ENCODE results near the gene MRAS. TPM values are rescaled to one million over a fixed set of nuclear protein-coding genes. Genes with fewer than 3 reads are reported as not detected.

The MRAS gene
- total RNA-seq, 4 donors from 2014 or later, result 31.8 to 58.1 (median 51.8) TPM

DNA sequence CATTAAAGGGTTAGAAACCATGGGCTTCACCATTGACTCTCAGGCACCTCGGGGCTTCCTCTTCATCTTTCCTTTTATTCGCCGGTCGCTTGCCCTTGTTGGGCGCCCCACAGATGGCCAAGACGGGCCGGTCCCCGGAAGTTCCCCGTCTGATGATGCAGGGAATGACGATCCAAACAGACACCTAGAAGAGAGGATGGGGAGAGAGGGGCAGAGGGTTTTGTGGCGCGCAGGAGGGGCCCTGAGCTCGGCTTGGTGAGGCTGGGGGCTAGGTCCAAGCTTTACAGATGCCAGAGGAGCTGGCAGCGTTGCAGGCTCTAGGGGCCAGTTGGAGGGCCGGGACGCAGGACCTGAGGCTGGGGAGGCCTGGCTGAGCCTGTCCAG, 85.5 kb downstream of the MRAS start:
- peak overlapping the region in 1 of 2 donors; percentile 59 for H3K4me3 ChIP-seq
- peaks cover 61% of the 10 kb centered on the region for H3K27me3 ChIP-seq
- H3K9me3 ChIP-seq, result no peaks in the 10 kb centered on the region
- WGBS, 2 donors (ENCODE audit: low coverage in 1 of 2), result 0 to 63% methylated on average over 1 to 4 of the region's 16 CpGs
- no peak for ATAC-seq
- peaks cover 0 to 28% (median 17%) of the 10 kb centered on the region in 3 donors for H3K4me1 ChIP-seq
- TF ChIP-seq, protein P1, sequence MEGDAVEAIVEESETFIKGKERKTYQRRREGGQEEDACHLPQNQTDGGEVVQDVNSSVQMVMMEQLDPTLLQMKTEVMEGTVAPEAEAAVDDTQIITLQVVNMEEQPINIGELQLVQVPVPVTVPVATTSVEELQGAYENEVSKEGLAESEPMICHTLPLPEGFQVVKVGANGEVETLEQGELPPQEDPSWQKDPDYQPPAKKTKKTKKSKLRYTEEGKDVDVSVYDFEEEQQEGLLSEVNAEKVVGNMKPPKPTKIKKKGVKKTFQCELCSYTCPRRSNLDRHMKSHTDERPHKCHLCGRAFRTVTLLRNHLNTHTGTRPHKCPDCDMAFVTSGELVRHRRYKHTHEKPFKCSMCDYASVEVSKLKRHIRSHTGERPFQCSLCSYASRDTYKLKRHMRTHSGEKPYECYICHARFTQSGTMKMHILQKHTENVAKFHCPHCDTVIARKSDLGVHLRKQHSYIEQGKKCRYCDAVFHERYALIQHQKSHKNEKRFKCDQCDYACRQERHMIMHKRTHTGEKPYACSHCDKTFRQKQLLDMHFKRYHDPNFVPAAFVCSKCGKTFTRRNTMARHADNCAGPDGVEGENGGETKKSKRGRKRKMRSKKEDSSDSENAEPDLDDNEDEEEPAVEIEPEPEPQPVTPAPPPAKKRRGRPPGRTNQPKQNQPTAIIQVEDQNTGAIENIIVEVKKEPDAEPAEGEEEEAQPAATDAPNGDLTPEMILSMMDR (IDR thresholded peaks at IDR 0.05), result no peak
- TF ChIP-seq POLR2A (IDR thresholded peaks at IDR 0.05) (no peak), POLR2AphosphoS5 (IDR thresholded peaks at IDR 0.05) (no peak), EP300 (IDR thresholded peaks at IDR 0.05) (no peak)
- H3K36me3 ChIP-seq, result no peaks in the 10 kb centered on the region
- no peak overlapping the region for H3K27ac ChIP-seq

- ATAC-seq, result peak; percentile 82
- H3K9me3 ChIP-seq, result no peaks in the 10 kb centered on the region
- H3K36me3 ChIP-seq, result no peaks in the 10 kb centered on the region
- TF ChIP-seq EP300 (IDR thresholded peaks at IDR 0.05), result no peak
- no peak for TF ChIP-seq POLR2A (IDR thresholded peaks at IDR 0.05)
- TF ChIP-seq, protein P1 (IDR thresholded peaks at IDR 0.05), result no peak
- TF ChIP-seq POLR2AphosphoS5 (IDR thresholded peaks at IDR 0.05), result no peak
- WGBS, 2 donors (ENCODE audit: low coverage in 1 of 2), result 9% methylated on average over 6 of the region's 54 CpGs; no CpG with 5 or more reads in 1 of the 2 donors
- peak within 1 kb of the TSS; percentile 17 to 59 for H3K4me3 ChIP-seq
- H3K4me1 ChIP-seq, result peaks cover 0 to 28% (median 17%) of the 10 kb centered on the region in 3 donors
- H3K27ac ChIP-seq, result peak within 1 kb of the TSS in 1 of 4 donors; percentile 32
- H3K27me3 ChIP-seq, result peaks cover 61% of the 10 kb centered on the region
Measured at GRCh38 chr3:138434276-138434874, 86.0 kb downstream of the MRAS start, which contains the start of gene ESYT3. Gene ESYT3, plus strand, starts transcription at chr3:138434616. Its CDS starts 183 bp downstream, at chr3:138434799.

DNA sequence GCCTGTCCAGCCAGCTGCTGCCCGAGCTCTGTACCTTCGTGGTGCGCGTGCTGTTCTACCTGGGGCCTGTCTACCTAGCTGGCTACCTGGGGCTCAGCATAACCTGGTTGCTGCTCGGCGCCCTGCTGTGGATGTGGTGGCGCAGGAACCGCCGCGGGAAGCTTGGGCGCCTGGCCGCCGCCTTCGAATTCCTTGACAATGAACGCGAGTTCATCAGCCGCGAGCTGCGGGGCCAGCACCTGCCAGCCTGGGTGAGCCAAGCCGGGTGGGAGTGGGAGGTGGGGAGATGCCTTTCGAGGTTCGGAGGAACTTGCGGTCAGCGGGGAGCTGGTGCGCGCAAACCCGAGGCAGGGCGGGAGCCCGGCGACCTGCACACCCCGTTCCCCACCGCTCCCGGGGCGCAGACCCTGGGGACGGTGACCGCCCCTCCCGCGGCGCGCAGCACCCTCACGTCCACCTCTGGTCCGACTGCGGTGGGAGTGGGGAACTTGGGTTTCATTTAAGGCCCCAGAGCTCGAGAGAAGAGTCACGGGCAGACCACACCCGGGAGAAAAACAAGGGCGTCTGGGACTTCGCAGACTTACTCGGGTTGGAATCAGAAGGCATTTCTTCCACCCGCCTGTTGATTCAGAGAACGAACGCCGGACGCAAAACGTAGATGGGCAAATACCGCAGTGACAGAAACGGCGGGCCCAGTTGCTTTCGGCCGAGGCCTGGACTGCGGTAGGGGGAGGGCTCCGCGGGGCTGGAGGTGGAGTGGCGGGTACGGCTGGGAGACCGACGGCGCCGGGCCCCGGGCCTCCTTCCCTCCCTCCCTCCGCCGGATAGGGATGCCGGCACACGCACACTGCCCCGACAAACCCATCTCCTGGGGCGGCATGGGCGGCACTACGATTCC, 86.7 kb downstream of the MRAS start:
- Histone ChIP-seq H3K36me3 (no peaks in the 10 kb centered on the region), H3K4me1 (peaks cover 0 to 28% (median 17%) of the 10 kb centered on the region in 3 donors), H3K27me3 (peaks cover 61% of the 10 kb centered on the region), H3K9me3 (no peaks in the 10 kb centered on the region), H3K27ac (peak overlapping the region in 1 of 4 donors; percentile 32), H3K4me3 (peak overlapping the region; percentile 17 to 59)
- TF ChIP-seq POLR2AphosphoS5 (IDR thresholded peaks at IDR 0.05), result no peak
- ATAC-seq, result peak; percentile 13
- no CpG with 5 or more reads among the region's 78 CpGs for WGBS, 2 donors (ENCODE audit: low coverage in 1 of 2)

GRCh38 chr3:138435840-138436239, 87.5 kb downstream of the MRAS start:
- Histone ChIP-seq H3K27ac (no peak overlapping the region), H3K9me3 (no peaks in the 10 kb centered on the region), H3K4me1 (peaks cover 0 to 28% (median 17%) of the 10 kb centered on the region in 3 donors), H3K4me3 (peak overlapping the region in 1 of 2 donors; percentile 59), H3K27me3 (peaks cover 58% of the 10 kb centered on the region), H3K36me3 (no peaks in the 10 kb centered on the region)
- TF ChIP-seq POLR2AphosphoS5 (IDR thresholded peaks at IDR 0.05) (no peak), POLR2A (IDR thresholded peaks at IDR 0.05) (no peak), EP300 (IDR thresholded peaks at IDR 0.05) (no peak)
- TF ChIP-seq, protein P1 (IDR thresholded peaks at IDR 0.05), result no peak
- WGBS, 2 donors (ENCODE audit: low coverage in 1 of 2), result 71 to 100% methylated on average over 1 to 5 of the region's 8 CpGs
- no peak for ATAC-seq

DNA sequence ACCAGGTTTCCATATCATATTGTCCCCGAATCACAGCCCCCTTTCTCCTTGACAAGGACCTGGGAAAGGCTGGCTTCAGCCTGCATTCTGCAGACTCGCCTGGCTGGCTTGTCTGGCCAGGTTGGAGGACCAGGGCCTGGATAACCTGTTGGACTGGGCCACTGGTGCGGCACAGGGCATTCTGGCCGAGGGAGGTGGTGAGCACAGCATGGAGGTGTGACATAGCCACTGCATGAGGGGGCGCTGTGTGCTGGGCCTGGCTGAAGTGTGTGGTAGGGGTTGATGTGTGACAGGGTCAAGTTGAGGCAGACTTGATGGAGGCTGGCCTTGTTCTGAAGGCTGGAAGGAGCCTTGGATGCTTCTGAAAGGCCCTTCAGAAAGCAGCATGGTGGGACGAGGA, 88.9 kb downstream of the MRAS start:
- peaks cover 49% of the 10 kb centered on the region for H3K27me3 ChIP-seq
- no peaks in the 10 kb centered on the region for H3K36me3 ChIP-seq
- no peak for TF ChIP-seq EP300 (IDR thresholded peaks at IDR 0.05)
- TF ChIP-seq POLR2A (IDR thresholded peaks at IDR 0.05), result no peak
- TF ChIP-seq, protein P1 (IDR thresholded peaks at IDR 0.05), result no peak
- TF ChIP-seq POLR2AphosphoS5 (IDR thresholded peaks at IDR 0.05), result no peak
- ATAC-seq, result no peak
- H3K27ac ChIP-seq, result no peak overlapping the region
- peaks cover 0 to 28% (median 17%) of the 10 kb centered on the region in 3 donors for H3K4me1 ChIP-seq
- WGBS, 2 donors (ENCODE audit: low coverage in 1 of 2), result 67% methylated on average over 1 of the region's 6 CpGs; no CpG with 5 or more reads in 1 of the 2 donors
- no peaks in the 10 kb centered on the region for H3K9me3 ChIP-seq
- H3K4me3 ChIP-seq, result no peak overlapping the region

Data from gastroesophageal sphincter (tissue), 4 donors.